Astrocyte (in vitro differentiated cells and primary cell): ENCODE data around the gene PUS7. TPM values are rescaled to one million over a fixed set of nuclear protein-coding genes. Genes with fewer than 3 reads are reported as not detected.
"Not testable (repeated sequence)": the region's sequence is repeated elsewhere in the genome, so short reads cannot be mapped to it uniquely, and the experiment has no call there.

Experiments
- DNase-seq: peaks from one replicate; pipeline ENCODE4 v3.0.0-alpha.2; 2010; ENCODE audit warnings: low read depth
- FAIRE-seq: peaks from 2 replicates; lab custom pipeline; 2011; peaks lifted over from hg19 to GRCh38; lab: Jason Lieb, UNC
- H2AFZ ChIP-seq: 2 replicates; pipeline ENCODE4 v1.6.0; 2012; ENCODE audit warnings: low read depth, low read length, inconsistent platforms
- H3K27ac ChIP-seq: 2 replicates; pipeline ENCODE4 v1.5.1; 2011; ENCODE audit warnings: low read depth, low read length, inconsistent platforms
- H3K27me3 ChIP-seq: 2 replicates; pipeline ENCODE4 v1.6.0; 2011; ENCODE audit warnings: low read length, inconsistent platforms; ENCODE audit not compliant: insufficient read depth
- H3K36me3 ChIP-seq: 2 replicates; pipeline ENCODE4 v1.5.1; 2011; ENCODE audit warnings: low read length, inconsistent platforms; ENCODE audit not compliant: insufficient read depth
- H3K4me1 ChIP-seq: 2 replicates; pipeline ENCODE4 v1.5.1; 2011; ENCODE audit warnings: low read length, inconsistent platforms; ENCODE audit not compliant: insufficient read depth
- H3K4me2 ChIP-seq: 2 replicates; pipeline ENCODE4 v1.6.0; 2012; ENCODE audit warnings: low read length, inconsistent platforms
- H3K4me3 ChIP-seq: 2 replicates; pipeline ENCODE4 v1.5.1; 2011; ENCODE audit warnings: low read depth, mild to moderate bottlenecking, low read length, inconsistent platforms; ENCODE audit not compliant: insufficient read depth
- H3K79me2 ChIP-seq: 2 replicates; pipeline ENCODE4 v1.6.0; 2012; ENCODE audit warnings: mild to moderate bottlenecking, low read length, inconsistent platforms; ENCODE audit not compliant: insufficient read depth
- H3K9ac ChIP-seq: 2 replicates; pipeline ENCODE4 v1.6.0; 2012; ENCODE audit warnings: mild to moderate bottlenecking, low read length, inconsistent platforms
- H3K9me3 ChIP-seq: 2 replicates; pipeline ENCODE4 v1.5.1; 2012; ENCODE audit warnings: low read depth, mild to moderate bottlenecking, low read length, inconsistent platforms; ENCODE audit not compliant: insufficient read depth
- H4K20me1 ChIP-seq: 2 replicates; pipeline ENCODE4 v1.6.0; 2012; ENCODE audit warnings: low read length, inconsistent platforms; ENCODE audit not compliant: insufficient read depth
- H3K27ac Mint-ChIP-seq: one replicate; pipeline ENCODE4 v1.8.0; 2021; ENCODE audit warnings: mild to moderate bottlenecking, mixed read lengths; ENCODE audit not compliant: unreplicated experiment
- H3K27me3 Mint-ChIP-seq: one replicate; pipeline ENCODE4 v1.8.0; 2021; ENCODE audit warnings: low read depth, mixed read lengths; ENCODE audit not compliant: unreplicated experiment
- H3K36me3 Mint-ChIP-seq: one replicate; pipeline ENCODE4 v1.8.0; 2021; ENCODE audit warnings: low read depth, mixed read lengths; ENCODE audit not compliant: unreplicated experiment
- H3K4me1 Mint-ChIP-seq: one replicate; pipeline ENCODE4 v1.8.0; 2021; ENCODE audit warnings: low read depth, mixed read lengths; ENCODE audit not compliant: unreplicated experiment
- H3K4me3 Mint-ChIP-seq: one replicate; pipeline ENCODE4 v1.8.0; 2021; ENCODE audit warnings: mild to moderate bottlenecking, moderate library complexity, mixed read lengths; ENCODE audit not compliant: unreplicated experiment
- H3K9me3 Mint-ChIP-seq: one replicate; pipeline ENCODE4 v1.8.0; 2021; ENCODE audit warnings: mild to moderate bottlenecking, mixed read lengths; ENCODE audit not compliant: unreplicated experiment
- EZH2 ChIP-seq: IDR thresholded peaks from 2 replicates; pipeline ENCODE4 v1.6.1; 2012; ENCODE audit warnings: mild to moderate bottlenecking, low read length, inconsistent platforms; ENCODE audit not compliant: insufficient read depth
- total RNA-seq: library from RNA; stranded (reverse); gene quantifications from 2 replicates; pipeline ENCODE4 v1.2.1, GENCODE V29; 2021
- TF ChIP-seq, protein P1 (sequence below): IDR thresholded peaks from 2 replicates; pipeline ENCODE4 v1.5.1; 2011; ENCODE audit warnings: low read depth, mild to moderate bottlenecking, inconsistent platforms, low read length, moderate library complexity; ENCODE audit not compliant: insufficient read depth

PUS7 gene
- total RNA-seq, 1 donor from 2014 or later: 29.5 TPM

DNA sequence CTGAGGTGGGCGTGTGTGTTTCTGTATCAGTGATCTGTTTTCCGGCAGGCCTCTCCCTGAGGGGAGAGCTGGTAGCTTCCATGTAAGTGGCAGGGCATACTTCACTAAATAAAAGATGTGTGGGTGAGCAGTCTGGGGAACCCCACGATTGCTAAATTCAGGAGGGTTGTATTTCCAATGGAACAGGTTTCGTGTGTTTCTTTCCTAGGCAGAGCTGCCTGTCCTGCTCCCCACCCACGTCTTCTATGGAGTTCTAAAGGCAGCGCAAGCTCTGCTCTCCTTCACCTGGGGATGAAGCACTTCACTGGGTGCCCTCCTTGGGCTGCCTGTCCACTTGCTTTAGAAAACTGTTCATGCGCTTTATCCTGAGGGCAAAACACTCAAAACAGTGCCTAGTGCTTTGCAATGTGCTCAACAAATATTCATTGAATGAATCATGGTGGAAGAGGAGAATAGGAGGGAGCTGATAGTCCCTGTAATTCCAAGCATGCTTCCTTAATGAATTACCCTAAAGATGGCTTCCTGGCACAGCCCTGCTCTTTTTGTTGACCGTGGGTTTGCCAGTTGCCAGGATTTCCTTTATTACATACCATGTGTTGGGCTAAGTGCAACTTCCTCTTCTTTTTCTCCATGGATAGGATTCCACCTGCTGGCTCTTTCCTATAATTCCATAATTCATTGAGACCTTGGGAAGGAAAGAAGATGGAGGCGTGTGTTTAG lies 82.7 kb downstream of the PUS7 start:
- Mint-ChIP-seq H3K9me3 (no peaks in the 10 kb centered on the region), H3K4me3 (no peak overlapping the region), H3K27me3 (no peaks in the 10 kb centered on the region), H3K36me3 (no peaks in the 10 kb centered on the region), H3K4me1 (peaks cover 5% of the 10 kb centered on the region), H3K27ac (peak overlapping the region; percentile 84)
- Histone ChIP-seq H3K27ac (peak overlapping the region; percentile 57), H2AFZ (peak overlapping the region; percentile 54), H3K4me2 (peak overlapping the region; percentile 57), H3K9ac (no peak overlapping the region), H3K27me3 (no peaks in the 10 kb centered on the region), H4K20me1 (no peaks in the 10 kb centered on the region), H3K36me3 (no peaks in the 10 kb centered on the region), H3K4me3 (no peak overlapping the region), H3K9me3 (no peaks in the 10 kb centered on the region), H3K79me2 (no peaks in the 10 kb centered on the region), H3K4me1 (peaks cover 10% of the 10 kb centered on the region)
- FAIRE-seq (peak; percentile 78), DNase-seq (peak; percentile 89)
- TF ChIP-seq, protein P1, sequence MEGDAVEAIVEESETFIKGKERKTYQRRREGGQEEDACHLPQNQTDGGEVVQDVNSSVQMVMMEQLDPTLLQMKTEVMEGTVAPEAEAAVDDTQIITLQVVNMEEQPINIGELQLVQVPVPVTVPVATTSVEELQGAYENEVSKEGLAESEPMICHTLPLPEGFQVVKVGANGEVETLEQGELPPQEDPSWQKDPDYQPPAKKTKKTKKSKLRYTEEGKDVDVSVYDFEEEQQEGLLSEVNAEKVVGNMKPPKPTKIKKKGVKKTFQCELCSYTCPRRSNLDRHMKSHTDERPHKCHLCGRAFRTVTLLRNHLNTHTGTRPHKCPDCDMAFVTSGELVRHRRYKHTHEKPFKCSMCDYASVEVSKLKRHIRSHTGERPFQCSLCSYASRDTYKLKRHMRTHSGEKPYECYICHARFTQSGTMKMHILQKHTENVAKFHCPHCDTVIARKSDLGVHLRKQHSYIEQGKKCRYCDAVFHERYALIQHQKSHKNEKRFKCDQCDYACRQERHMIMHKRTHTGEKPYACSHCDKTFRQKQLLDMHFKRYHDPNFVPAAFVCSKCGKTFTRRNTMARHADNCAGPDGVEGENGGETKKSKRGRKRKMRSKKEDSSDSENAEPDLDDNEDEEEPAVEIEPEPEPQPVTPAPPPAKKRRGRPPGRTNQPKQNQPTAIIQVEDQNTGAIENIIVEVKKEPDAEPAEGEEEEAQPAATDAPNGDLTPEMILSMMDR: peak; percentile 4
- TF ChIP-seq EZH2: no peak

DNA sequence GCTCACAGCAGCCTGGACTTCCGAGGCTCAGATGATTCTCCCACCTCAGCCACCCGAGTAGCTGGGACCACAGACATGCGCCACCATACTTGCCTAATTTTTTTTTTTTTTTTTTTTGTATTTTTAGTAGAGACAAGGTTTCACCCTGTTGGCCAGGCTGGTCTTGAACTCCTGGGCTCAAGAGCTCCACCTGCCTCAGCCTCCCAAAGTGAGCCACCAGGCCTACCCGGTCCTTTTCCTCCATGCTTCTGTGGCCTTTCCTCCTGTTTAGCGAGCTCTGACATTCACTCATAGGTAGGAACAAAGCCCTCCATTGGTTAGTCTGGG lies 83.3 kb downstream of the PUS7 start:
- H3K36me3 Mint-ChIP-seq: no peaks in the 10 kb centered on the region
- H3K4me3 Mint-ChIP-seq: no peak overlapping the region
- DNase-seq: no peak
- no peak for TF ChIP-seq EZH2
- TF ChIP-seq, protein P1: no peak
- Histone ChIP-seq H3K27me3 (no peaks in the 10 kb centered on the region), H2AFZ (peak overlapping the region; percentile 54), H3K4me1 (peaks cover 10% of the 10 kb centered on the region), H3K79me2 (no peaks in the 10 kb centered on the region), H3K4me3 (no peak overlapping the region), H4K20me1 (no peaks in the 10 kb centered on the region), H3K27ac (peak overlapping the region; percentile 57), H3K9ac (no peak overlapping the region), H3K9me3 (no peaks in the 10 kb centered on the region), H3K36me3 (no peaks in the 10 kb centered on the region), H3K4me2 (peak overlapping the region; percentile 57)
- H3K27me3 Mint-ChIP-seq: no peaks in the 10 kb centered on the region
- H3K4me1 Mint-ChIP-seq: peaks cover 5% of the 10 kb centered on the region
- no peaks in the 10 kb centered on the region for H3K9me3 Mint-ChIP-seq
- H3K27ac Mint-ChIP-seq: peak overlapping the region; percentile 84
- no peak for FAIRE-seq

DNA sequence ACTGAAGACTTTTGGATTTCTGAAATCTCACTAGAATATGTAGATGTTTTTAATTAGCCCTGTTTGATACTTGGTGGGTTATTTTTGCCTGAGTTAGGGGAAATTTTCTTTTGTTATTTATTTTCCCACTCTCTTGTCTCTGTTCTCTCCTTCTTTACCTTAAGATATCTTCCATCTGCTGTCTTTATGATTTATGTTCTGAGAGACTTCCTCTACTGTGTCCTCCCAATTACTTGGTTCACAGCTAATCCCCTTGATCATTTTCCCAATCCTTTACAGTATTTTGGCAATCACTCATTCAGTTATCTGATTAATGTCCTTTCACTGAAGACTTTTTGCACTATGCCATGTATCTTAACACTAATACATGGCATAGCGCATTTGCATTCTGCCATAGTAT lies 83.8 kb downstream of the PUS7 start:
- Mint-ChIP-seq H3K4me3 (no peak overlapping the region), H3K4me1 (peaks cover 5% of the 10 kb centered on the region), H3K27me3 (no peaks in the 10 kb centered on the region), H3K27ac (no peak overlapping the region), H3K36me3 (no peaks in the 10 kb centered on the region), H3K9me3 (no peaks in the 10 kb centered on the region)
- Histone ChIP-seq H3K36me3 (no peaks in the 10 kb centered on the region), H3K4me3 (no peak overlapping the region), H4K20me1 (no peaks in the 10 kb centered on the region), H3K9ac (no peak overlapping the region), H3K27me3 (no peaks in the 10 kb centered on the region), H3K4me2 (no peak overlapping the region), H3K4me1 (peaks cover 10% of the 10 kb centered on the region), H2AFZ (no peak overlapping the region), H3K79me2 (no peaks in the 10 kb centered on the region), H3K9me3 (no peaks in the 10 kb centered on the region), H3K27ac (no peak overlapping the region)
- DNase-seq: no peak
- no peak for FAIRE-seq
- no peak for TF ChIP-seq EZH2
- TF ChIP-seq, protein P1: no peak

DNA sequence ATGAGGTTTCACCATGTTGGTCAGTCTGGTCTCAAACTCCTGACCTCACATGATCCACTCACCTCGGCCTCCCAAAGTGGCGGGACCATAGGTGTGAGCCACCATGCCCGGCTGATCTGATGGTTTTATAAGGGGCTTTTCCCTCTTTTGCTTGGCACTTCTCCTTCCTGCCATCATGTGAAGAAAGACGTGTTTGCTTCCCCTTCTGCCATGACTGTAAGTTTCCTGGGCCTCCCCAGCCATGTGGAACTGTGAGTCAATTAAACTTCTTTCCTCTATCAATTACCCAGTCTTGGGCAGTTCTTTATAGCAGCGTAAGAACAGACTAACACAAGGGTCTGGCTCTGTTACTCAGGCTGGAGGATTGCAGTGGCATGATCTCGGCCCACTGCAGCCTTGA lies 84.7 kb downstream of the PUS7 start:
- not testable (repeated sequence) for H3K9me3 Mint-ChIP-seq

More for the DNA sequence above, 84.7 kb downstream of the PUS7 start:
- H3K79me2 ChIP-seq, H3K27ac ChIP-seq, H2AFZ ChIP-seq, FAIRE-seq, H3K4me3 Mint-ChIP-seq, H3K4me1 ChIP-seq, H3K9ac ChIP-seq, H3K27me3 Mint-ChIP-seq, H3K4me2 ChIP-seq, H3K36me3 ChIP-seq, H3K36me3 Mint-ChIP-seq, H3K4me1 Mint-ChIP-seq, H3K9me3 ChIP-seq, H3K4me3 ChIP-seq, H4K20me1 ChIP-seq, H3K27ac Mint-ChIP-seq, DNase-seq, H3K27me3 ChIP-seq: not testable (repeated sequence)
